HepG2 (cell line): ENCODE results near the gene TSTD1. TPM values are rescaled to one million over a fixed set of nuclear protein-coding genes. Genes with fewer than 3 reads are reported as not detected.

ENCODE experiments used
- ARNT ChIP-seq: fragments of 450-650 bp; IDR thresholded peaks from 2 replicates; pipeline ENCODE4 v1.6.1; 2017
- CBX2 ChIP-seq, 2 experiments: fragments of 200-600 bp in 1 of 2; sonication (generic); formaldehyde crosslinking in 1 of 2; IDR thresholded peaks; 2 replicates each; pipeline versions ENCODE4 v1.7.0 to v1.8.1; 2018 to 2022; ENCODE audit warnings: low read depth in 2 of 2, low read length in 1 of 2, mild to moderate bottlenecking in 1 of 2, missing genetic modification reagents in 1 of 2
- CHD2 ChIP-seq: IDR thresholded peaks from 2 replicates; pipeline ENCODE4 v1.6.1; 2011; ENCODE audit warnings: low read depth, low read length, improper control_type of control experiment
- CHD4 ChIP-seq: fragments of 200-600 bp; sonication (generic); IDR thresholded peaks from 2 replicates; pipeline ENCODE4 v1.7.0; 2017; ENCODE audit warnings: mild to moderate bottlenecking, low read length, borderline replicate concordance
- FIP1L1 ChIP-seq: fragments of 200-400 bp; formaldehyde crosslinking; IDR thresholded peaks from 2 replicates; pipeline ENCODE4 v1.6.1; 2018; ENCODE audit warnings: low read depth, mild to moderate bottlenecking, low read length, moderate library complexity, borderline replicate concordance; ENCODE audit not compliant: insufficient read depth
- NCOA5 ChIP-seq: sonication (generic); formaldehyde crosslinking; IDR thresholded peaks from 2 replicates; pipeline ENCODE4 v1.4.0; 2020; ENCODE audit warnings: missing genetic modification reagents
- NFKB2 ChIP-seq: sonication (generic); formaldehyde crosslinking; IDR thresholded peaks from 2 replicates; pipeline ENCODE4 v1.4.0; 2020; ENCODE audit warnings: missing genetic modification reagents, borderline replicate concordance
- SP5 ChIP-seq: IDR thresholded peaks from 2 replicates; pipeline ENCODE4 v1.6.1; 2016; ENCODE audit warnings: low read depth, borderline replicate concordance
- ZNF17 ChIP-seq: sonication (generic); formaldehyde crosslinking; IDR thresholded peaks from 2 replicates; pipeline ENCODE4 v1.5.0; 2020; ENCODE audit warnings: mild to moderate bottlenecking, missing genetic modification reagents
- ZNF251 ChIP-seq: sonication (generic); formaldehyde crosslinking; IDR thresholded peaks from 2 replicates; pipeline ENCODE4 v1.9.0; 2021; ENCODE audit warnings: mild to moderate bottlenecking, missing genetic modification reagents
- ZNF30 ChIP-seq: sonication (generic); formaldehyde crosslinking; IDR thresholded peaks from 2 replicates; pipeline ENCODE4 v1.5.0; 2020; ENCODE audit warnings: mild to moderate bottlenecking, missing genetic modification reagents
- ZNF414 ChIP-seq: sonication (generic); formaldehyde crosslinking; IDR thresholded peaks from 2 replicates; pipeline ENCODE4 v1.5.0; 2020; ENCODE audit warnings: missing genetic modification reagents
- ZNF570 ChIP-seq: sonication (generic); formaldehyde crosslinking; IDR thresholded peaks from 2 replicates; pipeline ENCODE4 v1.4.0; 2020; ENCODE audit warnings: mild to moderate bottlenecking, missing genetic modification reagents, borderline replicate concordance
- ZNF75D ChIP-seq: sonication (generic); formaldehyde crosslinking; IDR thresholded peaks from 2 replicates; pipeline ENCODE4 v1.8.1; 2023; ENCODE audit warnings: missing genetic modification reagents, mild to moderate bottlenecking, borderline replicate concordance
- ZNF773 ChIP-seq: sonication (generic); formaldehyde crosslinking; IDR thresholded peaks from 2 replicates; pipeline ENCODE4 v1.4.0; 2020; ENCODE audit warnings: missing genetic modification reagents, borderline replicate concordance
- ZNF878 ChIP-seq: sonication (generic); formaldehyde crosslinking; IDR thresholded peaks from 2 replicates; pipeline ENCODE4 v1.8.1; 2023; ENCODE audit warnings: mild to moderate bottlenecking, missing genetic modification reagents, moderate library complexity
- polyA plus RNA-seq, 8 experiments: library from polyadenylated mRNA; depleted of rRNA in 3 of 8; stranded (reverse) in 7 of 8; unstranded in 1 of 8; fragments of >200 nt; fragmentation: Illumina TruSeq in 4 of 8; extraction: Trizol in 4 of 8; gene quantifications; 2 replicates each; pipeline versions ENCODE4 v1.2.1 to v1.2.3, GENCODE V29; 2011 to 2016; ENCODE audit warnings: low read depth in 4 of 8, missing spikeins in 1 of 8, mixed read lengths in 1 of 8; ENCODE audit not compliant: insufficient read depth in 1 of 8
- total RNA-seq, 5 experiments: library from RNA; depleted of rRNA; stranded (reverse); fragments of >200 nt; fragmentation: Illumina TruSeq; extraction: Trizol; gene quantifications; 2 replicates each; pipeline ENCODE4 v1.2.3, GENCODE V29; 2016; ENCODE audit warnings: low read depth in 1 of 5
- TF ChIP-seq, protein P1 (sequence below): sonication (generic); formaldehyde crosslinking; IDR thresholded peaks from 2 replicates; pipeline ENCODE4 v1.4.0; 2020; ENCODE audit warnings: missing genetic modification reagents, borderline replicate concordance
- TF ChIP-seq, protein P2 (sequence below): IDR thresholded peaks from 2 replicates; pipeline ENCODE4 v1.6.1; 2016
- TF ChIP-seq, protein P3 (sequence below): fragments of 450-650 bp; IDR thresholded peaks from 2 replicates; pipeline ENCODE4 v1.6.1; 2017; ENCODE audit warnings: mild to moderate bottlenecking
- TF ChIP-seq, protein P4 (sequence below): IDR thresholded peaks from 2 replicates; pipeline ENCODE4 v1.6.1; 2016; ENCODE audit warnings: low read depth, borderline replicate concordance

TSTD1 gene
- total and polyA plus RNA-seq, 2 of the 13 experiments (the other 11 are each of a cell fraction or from before 2014, with no cell fraction given): 0.15 to 0.31 TPM

DNA sequence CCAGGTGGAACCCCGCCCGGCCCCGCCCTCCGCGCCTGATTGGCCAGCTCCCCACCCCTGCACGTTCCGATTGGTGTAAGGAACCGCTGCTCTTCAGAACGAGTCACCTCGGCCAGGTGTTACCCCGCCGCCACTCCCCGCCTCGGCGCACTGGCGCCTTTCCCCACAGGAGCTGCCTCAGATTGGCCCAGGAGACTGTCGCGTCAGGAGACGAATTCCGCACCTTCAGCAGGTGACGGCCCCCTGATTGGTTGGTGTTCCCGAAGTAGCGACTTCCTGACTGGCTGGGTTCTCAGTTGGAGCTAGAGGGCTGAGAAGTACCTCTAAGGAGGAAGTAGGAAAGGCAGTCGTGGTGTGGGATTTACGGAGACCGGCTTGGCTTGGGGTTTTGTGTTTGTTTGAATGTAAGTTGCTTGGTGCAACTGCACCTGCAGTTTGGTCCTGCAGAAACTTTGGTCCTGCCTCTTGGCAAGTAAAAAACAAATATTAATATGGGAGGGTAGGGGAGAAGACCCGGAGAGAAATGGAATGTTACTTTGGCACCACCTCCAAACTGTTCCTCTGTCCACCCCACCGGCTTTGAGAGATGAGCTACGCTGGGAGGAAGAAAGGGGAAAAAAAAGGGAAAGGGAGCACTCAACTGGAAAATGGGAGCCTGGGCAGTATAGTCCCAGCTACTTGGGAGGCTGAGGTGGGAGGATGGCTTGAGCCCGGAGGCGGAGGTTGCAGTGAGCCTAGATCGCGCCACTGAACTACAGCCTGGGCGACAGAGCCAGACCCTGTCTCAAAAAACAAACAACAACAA lies 17.4 kb downstream of the TSTD1 start (continued):
- TF ChIP-seq ZNF414 (CRISPR knock-in tag): no peak
- TF ChIP-seq ZNF75D (CRISPR knock-in tag): no peak
- TF ChIP-seq, protein P1, sequence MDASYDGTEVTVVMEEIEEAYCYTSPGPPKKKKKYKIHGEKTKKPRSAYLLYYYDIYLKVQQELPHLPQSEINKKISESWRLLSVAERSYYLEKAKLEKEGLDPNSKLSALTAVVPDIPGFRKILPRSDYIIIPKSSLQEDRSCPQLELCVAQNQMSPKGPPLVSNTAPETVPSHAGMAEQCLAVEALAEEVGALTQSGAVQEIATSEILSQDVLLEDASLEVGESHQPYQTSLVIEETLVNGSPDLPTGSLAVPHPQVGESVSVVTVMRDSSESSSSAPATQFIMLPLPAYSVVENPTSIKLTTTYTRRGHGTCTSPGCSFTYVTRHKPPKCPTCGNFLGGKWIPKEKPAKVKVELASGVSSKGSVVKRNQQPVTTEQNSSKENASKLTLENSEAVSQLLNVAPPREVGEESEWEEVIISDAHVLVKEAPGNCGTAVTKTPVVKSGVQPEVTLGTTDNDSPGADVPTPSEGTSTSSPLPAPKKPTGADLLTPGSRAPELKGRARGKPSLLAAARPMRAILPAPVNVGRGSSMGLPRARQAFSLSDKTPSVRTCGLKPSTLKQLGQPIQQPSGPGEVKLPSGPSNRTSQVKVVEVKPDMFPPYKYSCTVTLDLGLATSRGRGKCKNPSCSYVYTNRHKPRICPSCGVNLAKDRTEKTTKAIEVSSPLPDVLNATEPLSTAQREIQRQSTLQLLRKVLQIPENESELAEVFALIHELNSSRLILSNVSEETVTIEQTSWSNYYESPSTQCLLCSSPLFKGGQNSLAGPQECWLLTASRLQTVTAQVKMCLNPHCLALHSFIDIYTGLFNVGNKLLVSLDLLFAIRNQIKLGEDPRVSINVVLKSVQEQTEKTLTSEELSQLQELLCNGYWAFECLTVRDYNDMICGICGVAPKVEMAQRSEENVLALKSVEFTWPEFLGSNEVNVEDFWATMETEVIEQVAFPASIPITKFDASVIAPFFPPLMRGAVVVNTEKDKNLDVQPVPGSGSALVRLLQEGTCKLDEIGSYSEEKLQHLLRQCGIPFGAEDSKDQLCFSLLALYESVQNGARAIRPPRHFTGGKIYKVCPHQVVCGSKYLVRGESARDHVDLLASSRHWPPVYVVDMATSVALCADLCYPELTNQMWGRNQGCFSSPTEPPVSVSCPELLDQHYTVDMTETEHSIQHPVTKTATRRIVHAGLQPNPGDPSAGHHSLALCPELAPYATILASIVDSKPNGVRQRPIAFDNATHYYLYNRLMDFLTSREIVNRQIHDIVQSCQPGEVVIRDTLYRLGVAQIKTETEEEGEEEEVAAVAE: peak; percentile 99
- TF ChIP-seq FIP1L1: no peak
- TF ChIP-seq, protein P2, sequence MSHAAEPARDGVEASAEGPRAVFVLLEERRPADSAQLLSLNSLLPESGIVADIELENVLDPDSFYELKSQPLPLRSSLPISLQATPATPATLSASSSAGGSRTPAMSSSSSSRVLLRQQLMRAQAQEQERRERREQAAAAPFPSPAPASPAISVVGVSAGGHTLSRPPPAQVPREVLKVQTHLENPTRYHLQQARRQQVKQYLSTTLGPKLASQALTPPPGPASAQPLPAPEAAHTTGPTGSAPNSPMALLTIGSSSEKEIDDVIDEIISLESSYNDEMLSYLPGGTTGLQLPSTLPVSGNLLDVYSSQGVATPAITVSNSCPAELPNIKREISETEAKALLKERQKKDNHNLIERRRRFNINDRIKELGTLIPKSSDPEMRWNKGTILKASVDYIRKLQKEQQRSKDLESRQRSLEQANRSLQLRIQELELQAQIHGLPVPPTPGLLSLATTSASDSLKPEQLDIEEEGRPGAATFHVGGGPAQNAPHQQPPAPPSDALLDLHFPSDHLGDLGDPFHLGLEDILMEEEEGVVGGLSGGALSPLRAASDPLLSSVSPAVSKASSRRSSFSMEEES (CRISPR knock-in tag): no peak
- no peak for TF ChIP-seq NCOA5
- TF ChIP-seq, protein P3, sequence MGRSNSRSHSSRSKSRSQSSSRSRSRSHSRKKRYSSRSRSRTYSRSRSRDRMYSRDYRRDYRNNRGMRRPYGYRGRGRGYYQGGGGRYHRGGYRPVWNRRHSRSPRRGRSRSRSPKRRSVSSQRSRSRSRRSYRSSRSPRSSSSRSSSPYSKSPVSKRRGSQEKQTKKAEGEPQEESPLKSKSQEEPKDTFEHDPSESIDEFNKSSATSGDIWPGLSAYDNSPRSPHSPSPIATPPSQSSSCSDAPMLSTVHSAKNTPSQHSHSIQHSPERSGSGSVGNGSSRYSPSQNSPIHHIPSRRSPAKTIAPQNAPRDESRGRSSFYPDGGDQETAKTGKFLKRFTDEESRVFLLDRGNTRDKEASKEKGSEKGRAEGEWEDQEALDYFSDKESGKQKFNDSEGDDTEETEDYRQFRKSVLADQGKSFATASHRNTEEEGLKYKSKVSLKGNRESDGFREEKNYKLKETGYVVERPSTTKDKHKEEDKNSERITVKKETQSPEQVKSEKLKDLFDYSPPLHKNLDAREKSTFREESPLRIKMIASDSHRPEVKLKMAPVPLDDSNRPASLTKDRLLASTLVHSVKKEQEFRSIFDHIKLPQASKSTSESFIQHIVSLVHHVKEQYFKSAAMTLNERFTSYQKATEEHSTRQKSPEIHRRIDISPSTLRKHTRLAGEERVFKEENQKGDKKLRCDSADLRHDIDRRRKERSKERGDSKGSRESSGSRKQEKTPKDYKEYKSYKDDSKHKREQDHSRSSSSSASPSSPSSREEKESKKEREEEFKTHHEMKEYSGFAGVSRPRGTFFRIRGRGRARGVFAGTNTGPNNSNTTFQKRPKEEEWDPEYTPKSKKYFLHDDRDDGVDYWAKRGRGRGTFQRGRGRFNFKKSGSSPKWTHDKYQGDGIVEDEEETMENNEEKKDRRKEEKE: no peak
- no peak for TF ChIP-seq ZNF773 (CRISPR knock-in tag)
- no peak for TF ChIP-seq NFKB2 (CRISPR knock-in tag)
- TF ChIP-seq ZNF30 (CRISPR knock-in tag): no peak
- no peak for TF ChIP-seq CHD4
- no peak for TF ChIP-seq CBX2 (IDR thresholded peaks at IDR 0.05; ENCODE audit: low read depth, low read length)
- TF ChIP-seq CBX2 (CRISPR knock-in tag; IDR thresholded peaks at IDR 0.05; ENCODE audit: low read depth): no peak
- TF ChIP-seq SP5 (CRISPR knock-in tag): no peak; the same call in 1 of the 2 replicates
- no peak for TF ChIP-seq ARNT
- no peak for TF ChIP-seq ZNF17 (CRISPR knock-in tag)
- TF ChIP-seq ZNF878 (CRISPR knock-in tag): 0 out of 2 replicates have a peak, but pooled peaks have one; percentile 26
- no peak for TF ChIP-seq ZNF570
- no peak for TF ChIP-seq CHD2
- TF ChIP-seq, protein P4, sequence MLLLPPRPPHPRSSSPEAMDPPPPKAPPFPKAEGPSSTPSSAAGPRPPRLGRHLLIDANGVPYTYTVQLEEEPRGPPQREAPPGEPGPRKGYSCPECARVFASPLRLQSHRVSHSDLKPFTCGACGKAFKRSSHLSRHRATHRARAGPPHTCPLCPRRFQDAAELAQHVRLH (CRISPR knock-in tag): no peak
- TF ChIP-seq ZNF251 (CRISPR knock-in tag): no peak
